Tibial artery (tissue), 4 donors: Measurements from ENCODE around the gene HSBP1L1.

ENCODE experiments used
- DNase-seq, 2 donors: peaks; one replicate each; pipeline ENCODE4 v3.0.0-alpha.2; 2019
- H3K27ac ChIP-seq, 2 donors: fragments of 200-600 bp; sonication (generic) in 1 of 2; 1 replicate in 1 of 2; 2 replicates in 1 of 2; pipeline ENCODE4 v1.5.1; 2018 to 2019; ENCODE audit warnings: mild to moderate bottlenecking in 1 of 2
- H3K27me3 ChIP-seq, 2 donors: fragments of 200-600 bp; sonication (generic) in 1 of 2; one replicate each; pipeline versions ENCODE4 v1.5.1 to v1.6.0; 2016 to 2019
- H3K36me3 ChIP-seq, 3 donors: fragments of 200-600 bp; sonication (generic) in 2 of 3; one replicate each; pipeline ENCODE4 v1.5.1; 2016 to 2019; ENCODE audit warnings: mild to moderate bottlenecking in 2 of 3
- H3K4me1 ChIP-seq, 4 donors: fragments of 200-600 bp; sonication (generic) in 2 of 4; 1 replicate in 3 of 4; 2 replicates in 1 of 4; pipeline ENCODE4 v1.5.1; 2016 to 2019
- H3K4me3 ChIP-seq, 2 donors: fragments of 200-600 bp; sonication (generic) in 1 of 2; 1 replicate in 1 of 2; 2 replicates in 1 of 2; pipeline ENCODE4 v1.5.1; 2018 to 2019; ENCODE audit warnings: mild to moderate bottlenecking in 2 of 2
- H3K9me3 ChIP-seq, 3 donors: fragments of 200-600 bp; sonication (generic) in 1 of 3; one replicate each; pipeline ENCODE4 v1.5.1; 2016 to 2019
- intact Hi-C: fragments of 100-400 bp; cut with DNase I; formaldehyde crosslinking; loops from one replicate; pipeline ENCODE4 v1.15.0; 2023; ENCODE audit warnings: low total_unique reads
- TF ChIP-seq, protein P1 (sequence below), 2 experiments: fragments of 200-600 bp in 1 of 2; fragments of 450-650 bp in 1 of 2; IDR thresholded peaks; one replicate each; pipeline ENCODE4 v1.5.1; 2017 to 2019; ENCODE audit warnings: antibody characterized with exemption in 2 of 2, mild to moderate bottlenecking in 1 of 2, moderate library complexity in 1 of 2

HSBP1L1 gene

DNA sequence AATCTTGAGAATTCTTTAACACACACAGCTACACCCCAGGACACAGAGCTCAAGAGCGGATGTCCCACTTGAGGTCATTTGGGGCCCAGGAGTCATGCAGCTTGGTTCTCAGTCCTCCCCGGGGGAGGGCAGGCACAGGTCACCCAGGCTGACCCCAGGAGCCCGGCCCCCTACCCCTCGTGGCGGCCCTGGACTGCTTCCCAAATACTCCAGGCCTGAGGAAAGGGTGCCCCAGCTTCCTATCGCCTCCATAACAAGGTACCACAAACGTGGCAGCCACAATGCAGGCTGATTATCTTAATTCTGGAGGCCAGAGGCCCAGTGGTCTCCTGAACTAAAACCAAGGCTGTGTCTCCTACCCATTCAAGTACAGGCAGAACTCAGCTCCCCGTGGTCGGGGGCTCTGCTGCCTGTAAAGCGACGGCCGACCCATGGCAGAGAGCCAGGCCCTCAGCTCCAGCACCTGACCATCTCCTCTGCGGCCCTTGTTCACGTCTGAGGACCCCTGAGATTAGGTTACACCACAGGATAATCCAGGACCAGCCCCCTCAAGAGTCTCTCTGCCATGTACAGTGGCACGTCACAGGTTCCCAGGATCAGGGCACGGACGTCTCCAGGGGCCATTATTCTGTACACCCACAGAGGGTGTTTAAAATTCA lies 23.5 kb upstream of the HSBP1L1 start:
- DNase-seq = peak in 1 of 2 donors; percentile 42
- peaks cover 5 to 58% (median 52%) of the 10 kb centered on the region in 3 donors for H3K36me3 ChIP-seq
- no peak overlapping the region for H3K27ac ChIP-seq

DNA sequence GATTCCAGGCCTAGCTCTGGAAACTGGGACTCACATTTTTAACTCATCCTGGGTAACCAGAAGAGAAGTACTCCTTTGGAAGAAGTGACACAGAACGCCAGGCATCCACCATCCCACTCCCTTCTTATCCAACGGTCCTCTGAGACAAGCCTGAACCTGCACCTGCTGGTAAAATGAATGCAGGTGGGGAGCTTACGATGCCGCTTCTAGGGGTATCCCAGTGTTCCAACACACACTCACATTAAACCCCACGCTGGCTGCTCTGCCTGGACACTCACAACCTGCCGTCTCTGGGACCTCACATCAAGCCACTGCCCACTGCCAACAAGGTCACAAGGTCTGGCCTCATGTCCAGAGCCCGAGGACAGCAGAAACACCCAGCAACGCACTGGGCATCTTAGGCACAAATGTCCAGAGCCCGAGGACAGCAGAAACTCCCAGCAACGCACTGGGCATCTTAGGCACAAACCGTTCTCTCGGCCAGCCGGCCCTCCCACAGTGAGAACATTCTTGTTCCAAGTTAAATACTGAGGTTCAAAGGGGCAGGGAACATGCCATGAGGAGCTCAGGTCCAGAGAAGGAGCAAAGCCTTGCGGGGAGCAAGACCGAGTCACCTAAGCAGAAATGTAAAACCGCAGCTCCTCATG lies 22.8 kb upstream of the HSBP1L1 start:
- intact Hi-C loops = no loop called here
- no peaks in the 10 kb centered on the region for H3K27me3 ChIP-seq
- peaks cover 0 to 32% (median 10%) of the 10 kb centered on the region in 4 donors for H3K4me1 ChIP-seq
- no peak overlapping the region for H3K27ac ChIP-seq
- no peak overlapping the region for H3K4me3 ChIP-seq
- peak in 1 of 2 donors; percentile 43 for DNase-seq
- TF ChIP-seq, protein P1, sequence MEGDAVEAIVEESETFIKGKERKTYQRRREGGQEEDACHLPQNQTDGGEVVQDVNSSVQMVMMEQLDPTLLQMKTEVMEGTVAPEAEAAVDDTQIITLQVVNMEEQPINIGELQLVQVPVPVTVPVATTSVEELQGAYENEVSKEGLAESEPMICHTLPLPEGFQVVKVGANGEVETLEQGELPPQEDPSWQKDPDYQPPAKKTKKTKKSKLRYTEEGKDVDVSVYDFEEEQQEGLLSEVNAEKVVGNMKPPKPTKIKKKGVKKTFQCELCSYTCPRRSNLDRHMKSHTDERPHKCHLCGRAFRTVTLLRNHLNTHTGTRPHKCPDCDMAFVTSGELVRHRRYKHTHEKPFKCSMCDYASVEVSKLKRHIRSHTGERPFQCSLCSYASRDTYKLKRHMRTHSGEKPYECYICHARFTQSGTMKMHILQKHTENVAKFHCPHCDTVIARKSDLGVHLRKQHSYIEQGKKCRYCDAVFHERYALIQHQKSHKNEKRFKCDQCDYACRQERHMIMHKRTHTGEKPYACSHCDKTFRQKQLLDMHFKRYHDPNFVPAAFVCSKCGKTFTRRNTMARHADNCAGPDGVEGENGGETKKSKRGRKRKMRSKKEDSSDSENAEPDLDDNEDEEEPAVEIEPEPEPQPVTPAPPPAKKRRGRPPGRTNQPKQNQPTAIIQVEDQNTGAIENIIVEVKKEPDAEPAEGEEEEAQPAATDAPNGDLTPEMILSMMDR (IDR thresholded peaks at IDR 0.05) = no peak
- no peaks in the 10 kb centered on the region for H3K9me3 ChIP-seq
- H3K36me3 ChIP-seq = peaks cover 5 to 53% (median 51%) of the 10 kb centered on the region in 3 donors

More for the DNA sequence above, 23.5 kb upstream of the HSBP1L1 start:
- no peaks in the 10 kb centered on the region for H3K27me3 ChIP-seq
- no peak overlapping the region for H3K4me3 ChIP-seq
- peaks cover 0 to 27% (median 10%) of the 10 kb centered on the region in 4 donors for H3K4me1 ChIP-seq
- intact Hi-C loops = no loop called here
- TF ChIP-seq, protein P1 (IDR thresholded peaks at IDR 0.05) = no peak
- peaks cover 0 to 3% (median 0%) of the 10 kb centered on the region in 3 donors for H3K9me3 ChIP-seq

DNA sequence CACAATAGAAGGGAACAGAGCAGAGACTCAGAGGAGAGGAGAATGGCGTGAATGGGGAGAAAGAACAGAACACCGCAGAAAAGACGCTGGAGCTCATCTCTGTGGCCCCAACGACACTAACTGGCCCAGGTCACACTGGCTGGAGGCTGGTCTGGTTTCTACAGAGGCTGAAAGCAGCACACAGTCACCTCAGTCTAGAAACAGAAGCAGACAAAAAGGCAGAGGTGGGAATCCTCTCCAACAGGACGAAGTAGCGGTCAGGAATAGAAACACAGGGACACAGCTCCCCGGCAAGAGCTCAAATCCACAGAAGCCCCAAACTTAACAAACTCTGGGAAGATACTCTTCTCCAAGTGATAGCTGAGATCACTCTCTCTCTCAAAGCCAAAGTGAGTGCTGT lies 22.2 kb upstream of the HSBP1L1 start:
- TF ChIP-seq, protein P1 (IDR thresholded peaks at IDR 0.05) = no peak
- H3K27ac ChIP-seq = no peak overlapping the region
- H3K4me3 ChIP-seq = no peak overlapping the region
- DNase-seq = peak in 1 of 2 donors; percentile 19
- H3K4me1 ChIP-seq = peaks cover 0 to 38% (median 12%) of the 10 kb centered on the region in 4 donors
- H3K36me3 ChIP-seq = peaks cover 5 to 51% (median 45%) of the 10 kb centered on the region in 3 donors
- no peaks in the 10 kb centered on the region for H3K27me3 ChIP-seq
- intact Hi-C loops = no loop called here
- no peaks in the 10 kb centered on the region for H3K9me3 ChIP-seq

DNA sequence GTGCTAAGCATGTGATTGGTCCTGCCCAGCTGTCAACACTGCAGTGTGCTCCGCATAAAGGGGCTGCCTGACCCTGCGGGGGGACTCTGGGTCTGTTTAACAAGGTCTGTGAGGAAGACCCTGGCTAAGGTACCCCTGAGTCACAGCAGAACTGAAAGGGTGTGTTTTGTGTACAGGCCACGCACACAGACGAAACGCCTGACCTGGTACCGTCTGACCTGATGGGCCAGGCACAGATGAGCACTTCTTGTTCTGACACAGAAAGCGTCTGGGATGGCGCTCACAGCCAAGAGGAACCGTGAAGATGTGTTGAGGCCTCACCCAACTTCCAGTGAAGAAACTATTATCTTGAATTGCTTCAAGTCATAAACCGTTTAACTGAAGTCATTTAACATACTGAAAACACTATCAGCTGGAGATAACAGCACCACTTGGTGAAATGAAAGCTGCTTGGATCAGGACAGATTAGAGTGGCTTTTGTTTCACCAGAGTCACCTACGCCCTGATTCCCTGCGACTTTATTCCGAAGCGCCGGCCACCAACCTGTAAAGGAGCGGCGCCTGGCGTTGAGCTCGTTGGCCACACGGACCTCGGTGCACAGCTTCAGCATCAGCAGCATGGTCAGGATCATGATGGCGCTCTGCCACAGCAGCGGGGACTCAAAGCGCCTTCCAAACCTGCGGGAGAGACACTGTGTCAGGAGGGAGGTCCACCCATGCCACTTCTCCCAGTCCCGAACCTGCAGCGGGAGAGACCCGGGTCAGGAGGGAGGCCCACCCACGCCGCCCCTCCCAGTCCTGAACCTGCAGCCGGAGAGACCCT lies 21.4 kb upstream of the HSBP1L1 start:
- H3K4me1 ChIP-seq = peaks cover 0 to 46% (median 16%) of the 10 kb centered on the region in 4 donors
- intact Hi-C loops = no loop called here
- H3K4me3 ChIP-seq = no peak overlapping the region
- H3K36me3 ChIP-seq = peaks cover 5 to 43% (median 38%) of the 10 kb centered on the region in 3 donors
- H3K27me3 ChIP-seq = no peaks in the 10 kb centered on the region
- peak in 1 of 2 donors; percentile 48 for DNase-seq
- TF ChIP-seq, protein P1 (IDR thresholded peaks at IDR 0.05) = no peak
- no peak overlapping the region for H3K27ac ChIP-seq
- H3K9me3 ChIP-seq = no peaks in the 10 kb centered on the region

DNA sequence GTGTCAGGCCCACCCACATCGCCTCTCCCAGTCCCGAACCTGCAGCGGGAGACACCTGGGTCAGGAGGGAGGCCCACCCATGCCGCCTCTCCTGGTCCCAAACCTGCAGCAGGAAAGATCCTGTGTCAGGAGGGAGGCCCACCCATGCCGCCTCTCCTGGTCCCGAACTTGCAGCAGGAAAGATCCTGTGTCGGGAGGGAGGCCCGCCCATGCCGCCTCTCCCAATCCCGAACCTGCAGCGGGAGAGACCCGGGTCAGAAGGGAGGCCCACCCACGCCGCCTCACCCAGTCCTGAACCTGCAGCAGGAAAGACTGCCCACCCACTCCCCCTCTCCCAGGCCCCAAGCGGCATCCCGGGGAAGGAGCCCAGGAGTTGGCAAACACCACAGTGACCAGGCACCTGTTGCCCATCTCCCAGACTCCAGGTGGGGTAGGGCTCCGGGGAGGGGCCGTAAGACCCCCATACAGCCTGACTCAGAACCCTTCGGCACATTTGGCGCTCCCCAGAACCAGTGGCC lies 20.8 kb upstream of the HSBP1L1 start:
- peaks cover 5 to 40% (median 38%) of the 10 kb centered on the region in 3 donors for H3K36me3 ChIP-seq
- H3K27me3 ChIP-seq = no peaks in the 10 kb centered on the region
- intact Hi-C loops = no loop called here
- peaks cover 0 to 49% (median 18%) of the 10 kb centered on the region in 4 donors for H3K4me1 ChIP-seq
- peak in 1 of 2 donors; percentile 62 for DNase-seq
- no peaks in the 10 kb centered on the region for H3K9me3 ChIP-seq
- TF ChIP-seq, protein P1 (IDR thresholded peaks at IDR 0.05) = no peak
- H3K4me3 ChIP-seq = no peak overlapping the region
- no peak overlapping the region for H3K27ac ChIP-seq
